ENCODE data around the gene IRF4. TPM values are rescaled to one million over a fixed set of nuclear protein-coding genes. Genes with fewer than 3 reads are reported as not detected.

Gene IRF4
- total RNA-seq, 1 experiment from 2014 or later = not detected

GRCh38 chr6:386688-387266 lies 4.8 kb upstream of the IRF4 start:
- BruUV-seq (replicated peaks) = no TSS peak
- Mint-ChIP-seq H3K9me3 (ENCODE audit: low read depth, unreplicated experiment) (peaks cover 2% of the 10 kb centered on the region), H3K36me3 (ENCODE audit: insufficient read depth, unreplicated experiment) (no peaks in the 10 kb centered on the region), H3K4me1 (ENCODE audit: low read depth, unreplicated experiment) (peaks cover 8% of the 10 kb centered on the region), H3K27ac (ENCODE audit: unreplicated experiment) (no peak overlapping the region), H3K4me3 (ENCODE audit: low read depth, unreplicated experiment) (no peak overlapping the region), H3K27me3 (ENCODE audit: unreplicated experiment) (peaks cover 21% of the 10 kb centered on the region)
- DNase-seq = no peak
- intact Hi-C loops (cut with micrococcal nuclease; ENCODE audit: unreplicated experiment) = no loop called here
- TF ChIP-seq CTCF (IDR thresholded peaks at IDR 0.05; ENCODE audit: unreplicated experiment) = no peak
- CTCF ChIA-PET = no interaction called here

GRCh38 chr6:387293-387741 lies 4.2 kb upstream of the IRF4 start:
- no peaks in the 10 kb centered on the region for H3K9me3 Mint-ChIP-seq (ENCODE audit: low read depth, unreplicated experiment)
- intact Hi-C loops (cut with micrococcal nuclease; ENCODE audit: unreplicated experiment) = no loop called here
- no peak overlapping the region for H3K4me3 Mint-ChIP-seq (ENCODE audit: low read depth, unreplicated experiment)
- no peaks in the 10 kb centered on the region for H3K36me3 Mint-ChIP-seq (ENCODE audit: insufficient read depth, unreplicated experiment)
- peaks cover 21% of the 10 kb centered on the region for H3K27me3 Mint-ChIP-seq (ENCODE audit: unreplicated experiment)
- H3K4me1 Mint-ChIP-seq (ENCODE audit: low read depth, unreplicated experiment) = peaks cover 8% of the 10 kb centered on the region
- CTCF ChIA-PET = no interaction called here
- H3K27ac Mint-ChIP-seq (ENCODE audit: unreplicated experiment) = no peak overlapping the region
- no peak for DNase-seq
- no TSS peak for BruUV-seq (replicated peaks)
- TF ChIP-seq CTCF (IDR thresholded peaks at IDR 0.05; ENCODE audit: unreplicated experiment) = no peak

GRCh38 chr6:388202-388903 lies 3.2 kb upstream of the IRF4 start:
- Mint-ChIP-seq H3K4me1 (ENCODE audit: low read depth, unreplicated experiment) (peaks cover 9% of the 10 kb centered on the region), H3K27ac (ENCODE audit: unreplicated experiment) (no peak overlapping the region), H3K9me3 (ENCODE audit: low read depth, unreplicated experiment) (no peaks in the 10 kb centered on the region), H3K36me3 (ENCODE audit: insufficient read depth, unreplicated experiment) (no peaks in the 10 kb centered on the region), H3K27me3 (ENCODE audit: unreplicated experiment) (peaks cover 24% of the 10 kb centered on the region), H3K4me3 (ENCODE audit: low read depth, unreplicated experiment) (no peak overlapping the region)
- intact Hi-C loops (cut with micrococcal nuclease; ENCODE audit: unreplicated experiment) = no loop called here
- TF ChIP-seq CTCF (IDR thresholded peaks at IDR 0.05; ENCODE audit: unreplicated experiment) = no peak
- BruUV-seq (replicated peaks) = no TSS peak
- no peak for DNase-seq
- CTCF ChIA-PET = interaction anchor here (0.7 kb wide), 1 partner anchor 312 kb away, joined by 3 read pairs; no protein-coding TSS in a partner anchor

GRCh38 chr6:389143-389542 lies 2.4 kb upstream of the IRF4 start:
- H3K36me3 Mint-ChIP-seq (ENCODE audit: insufficient read depth, unreplicated experiment) = peaks cover 7% of the 10 kb centered on the region
- H3K4me1 Mint-ChIP-seq (ENCODE audit: low read depth, unreplicated experiment) = peaks cover 17% of the 10 kb centered on the region
- TF ChIP-seq CTCF (IDR thresholded peaks at IDR 0.05; ENCODE audit: unreplicated experiment) = no peak
- no peak for DNase-seq
- H3K9me3 Mint-ChIP-seq (ENCODE audit: low read depth, unreplicated experiment) = no peaks in the 10 kb centered on the region
- BruUV-seq (replicated peaks) = no TSS peak
- peaks cover 24% of the 10 kb centered on the region for H3K27me3 Mint-ChIP-seq (ENCODE audit: unreplicated experiment)
- H3K4me3 Mint-ChIP-seq (ENCODE audit: low read depth, unreplicated experiment) = no peak overlapping the region
- no peak overlapping the region for H3K27ac Mint-ChIP-seq (ENCODE audit: unreplicated experiment)
- CTCF ChIA-PET = no interaction called here
- intact Hi-C loops (cut with micrococcal nuclease; ENCODE audit: unreplicated experiment) = no loop called here

All from Calu3 (cell line).